Endothelial cell of umbilical vein (primary cell): ENCODE data around the gene RIPK4. TPM values are rescaled to one million over a fixed set of nuclear protein-coding genes. Genes with fewer than 3 reads are reported as not detected.

ENCODE experiments used
- BruUV-seq: library from RNA; stranded (reverse); fragments of 400-500 nt; replicated peaks from 2 replicates; lab custom pipeline; 2021; lab: Mats Ljungman, UMichigan
- CTCF ChIA-PET: fragments of 300-600, 350-600 bp; sonication (Branson Sonifier 250); formaldehyde crosslinking; loops from one replicate; lab custom pipeline; 2021; ENCODE audit warnings: antibody characterized with exemption, inconsistent platforms; lab: Charles Lee
- POLR2A ChIA-PET: fragments of 300-600, 350-600 bp; sonication (Branson Sonifier 250); formaldehyde crosslinking; loops from one replicate; lab custom pipeline; 2021; ENCODE audit warnings: antibody characterized with exemption, inconsistent platforms; lab: Charles Lee
- DNase-seq: peaks from one replicate; pipeline ENCODE4 v3.0.0-alpha.2; 2011; ENCODE audit warnings: low read depth, low spot score
- FAIRE-seq: peaks from 2 replicates; lab custom pipeline; 2011; peaks lifted over from hg19 to GRCh38; lab: Jason Lieb, UNC
- H2AFZ ChIP-seq: 2 replicates; pipeline ENCODE4 v1.6.0; 2012; ENCODE audit warnings: low read depth, low read length, control low read depth, inconsistent platforms
- H3K27ac ChIP-seq: 2 replicates; pipeline ENCODE4 v1.5.1; 2011; ENCODE audit warnings: low read depth, mild to moderate bottlenecking, control low read depth, low read length, moderate library complexity; ENCODE audit not compliant: insufficient read depth
- H3K27me3 ChIP-seq, 2 experiments: 2 replicates each; pipeline versions ENCODE4 v1.6.0 to v1.6.1; 2011; ENCODE audit warnings: low read length in 2 of 2, mixed read lengths in 1 of 2; ENCODE audit not compliant: control insufficient read depth in 2 of 2, insufficient read depth in 2 of 2
- H3K36me3 ChIP-seq, 2 experiments: 2 replicates in 1 of 2; 3 replicates in 1 of 2; pipeline ENCODE4 v1.5.1; 2011; ENCODE audit warnings: low read length in 2 of 2, mild to moderate bottlenecking in 1 of 2, moderate library complexity in 1 of 2; ENCODE audit not compliant: control insufficient read depth in 2 of 2, insufficient read depth in 2 of 2; ENCODE audit errors: extremely low read depth in 1 of 2
- H3K4me1 ChIP-seq: 3 replicates; pipeline ENCODE4 v1.5.1; 2011; ENCODE audit warnings: mild to moderate bottlenecking, low read length; ENCODE audit not compliant: control insufficient read depth, insufficient read depth; ENCODE audit errors: extremely low read depth
- H3K4me2 ChIP-seq: 2 replicates; pipeline ENCODE4 v1.6.1; 2011; ENCODE audit warnings: low read length, control low read depth, mixed read lengths; ENCODE audit not compliant: insufficient read depth
- H3K4me3 ChIP-seq, 3 experiments: fragments of 200-600 bp in 1 of 3; sonication (generic), shearing (Covaris generic) in 1 of 3; replicated peaks in 1 of 3; 2 replicates each; pipeline ENCODE4 v1.5.1; 2011 to 2016; ENCODE audit warnings: control low read depth in 3 of 3, low read length in 3 of 3, mild to moderate bottlenecking in 2 of 3, inconsistent platforms in 1 of 3, low read depth in 1 of 3, moderate library complexity in 1 of 3; ENCODE audit not compliant: insufficient read depth in 1 of 3
- H3K79me2 ChIP-seq: 2 replicates; pipeline ENCODE4 v1.6.0; 2012; ENCODE audit warnings: low read length, inconsistent platforms; ENCODE audit not compliant: control insufficient read depth, insufficient read depth
- H3K9ac ChIP-seq: replicated peaks from 2 replicates; pipeline ENCODE3; 2011; ENCODE audit warnings: low read length, control low read depth; ENCODE audit not compliant: insufficient read depth; ENCODE audit errors: extremely low read depth
- H3K9me1 ChIP-seq: replicated peaks from 3 replicates; pipeline ENCODE4 v1.6.0; 2011; ENCODE audit warnings: mild to moderate bottlenecking, low read length; ENCODE audit not compliant: control insufficient read depth, insufficient read depth; ENCODE audit errors: extremely low read depth
- H3K9me3 ChIP-seq: replicated peaks from 2 replicates; pipeline ENCODE4 v1.5.1; 2012; ENCODE audit warnings: low read length, inconsistent platforms; ENCODE audit not compliant: control insufficient read depth, insufficient read depth
- H4K20me1 ChIP-seq: replicated peaks from 2 replicates; pipeline ENCODE3; 2011; ENCODE audit warnings: mild to moderate bottlenecking, low read length; ENCODE audit not compliant: control insufficient read depth, insufficient read depth; ENCODE audit errors: extremely low read depth
- CTCF ChIP-seq, 2 donors: IDR thresholded peaks; 1 replicate in 1 of 2; 2 replicates in 1 of 2; pipeline ENCODE4 v1.5.1; 2011; ENCODE audit warnings: low read length in 2 of 2, mild to moderate bottlenecking in 2 of 2, moderate library complexity in 2 of 2, control low read depth in 1 of 2, inconsistent platforms in 1 of 2, low read depth in 1 of 2; ENCODE audit not compliant: insufficient read depth in 1 of 2; ENCODE audit errors: extremely low read depth in 1 of 2
- EZH2 ChIP-seq: IDR thresholded peaks from 2 replicates; pipeline ENCODE4 v1.6.1; 2012; ENCODE audit warnings: borderline replicate concordance, low read depth, mild to moderate bottlenecking, moderate library complexity, low read length, inconsistent platforms; ENCODE audit not compliant: severe bottlenecking
- FOS ChIP-seq: IDR thresholded peaks from 2 replicates; pipeline ENCODE4 v1.6.1; 2011; ENCODE audit warnings: mild to moderate bottlenecking, low read length, moderate library complexity, borderline replicate concordance; ENCODE audit not compliant: insufficient read depth
- GATA2 ChIP-seq: IDR thresholded peaks from 2 replicates; pipeline ENCODE4 v1.7.0; 2011; ENCODE audit warnings: low read depth, mild to moderate bottlenecking, moderate library complexity, mixed read lengths, low read length; ENCODE audit not compliant: insufficient read length, insufficient read depth
- JUN ChIP-seq: IDR thresholded peaks from 2 replicates; pipeline ENCODE4 v1.6.1; 2011; ENCODE audit warnings: borderline replicate concordance, low read depth; ENCODE audit not compliant: insufficient read length, insufficient read depth
- MAX ChIP-seq: IDR thresholded peaks from 2 replicates; pipeline ENCODE4 v1.6.1; 2011; ENCODE audit not compliant: insufficient read depth, insufficient read length
- MYC ChIP-seq: IDR thresholded peaks from one replicate; pipeline ENCODE4 v1.6.1; 2011; ENCODE audit warnings: mild to moderate bottlenecking, low read depth, low read length
- POLR2A ChIP-seq: IDR thresholded peaks from 2 replicates; pipeline ENCODE4 v1.6.1; 2012; ENCODE audit warnings: low read depth, mild to moderate bottlenecking, control low read depth, low read length
- POLR2AphosphoS5 ChIP-seq: IDR thresholded peaks from 2 replicates; pipeline ENCODE4 v1.6.1; 2012; ENCODE audit warnings: low read depth, mild to moderate bottlenecking, control low read depth, low read length, moderate library complexity; ENCODE audit not compliant: insufficient read depth
- dilution Hi-C: fragments of 300-500 bp; cut with MboI; formaldehyde crosslinking; loops from one replicate; pipeline ENCODE4 v1.15.0; 2019; ENCODE audit warnings: low sequenced_read_pairs; ENCODE audit not compliant: extremely low pct_ligation_motif_present
- intact Hi-C: fragments of 100-400 bp; cut with micrococcal nuclease; formaldehyde crosslinking; loops from one replicate; pipeline ENCODE4 v1.10.0; 2022
- polyA plus RNA-seq, 4 experiments: library from polyadenylated mRNA; depleted of rRNA in 3 of 4; stranded (reverse) in 3 of 4; unstranded in 1 of 4; fragments of >200 nt; gene quantifications; 2 replicates each; pipeline versions ENCODE4 v1.2.1 to v1.2.3, GENCODE V29; 2011 to 2012; ENCODE audit warnings: missing spikeins in 1 of 4
- total RNA-seq: library from RNA; stranded (reverse); gene quantifications from 2 replicates; pipeline ENCODE4 v1.2.3, GENCODE V29; 2021

RIPK4 gene
- total and polyA plus RNA-seq, 2 donors (not counting 3 experiments of a cell fraction or from before 2014, with no cell fraction given) = not detected

- dilution Hi-C loops = no loop called here
- no peak overlapping the region for H3K27ac ChIP-seq
- ChIA-PET POLR2A (no interaction called here), CTCF (interaction anchor here (1.9 to 3.1 kb wide), 2 partner anchors 12 to 483 kb away, joined by 6 to 10 read pairs; no protein-coding TSS in a partner anchor)
- no peaks in the 10 kb centered on the region for H3K9me1 ChIP-seq
- H3K27me3 ChIP-seq = peaks cover 93 to 98% of the 10 kb centered on the region in 2 experiments
- H3K79me2 ChIP-seq = no peaks in the 10 kb centered on the region
- no TSS peak for BruUV-seq
- H2AFZ ChIP-seq = no peak overlapping the region
- no peaks in the 10 kb centered on the region for H4K20me1 ChIP-seq
- no peak overlapping the region for H3K4me3 ChIP-seq
- FAIRE-seq (no peak), DNase-seq (no peak)
- no peaks in the 10 kb centered on the region for H3K36me3 ChIP-seq
- TF ChIP-seq POLR2A = no peak
- TF ChIP-seq EZH2 = peak; percentile 87
- no peaks in the 10 kb centered on the region for H3K9me3 ChIP-seq
- intact Hi-C loops = no loop called here
- no peak overlapping the region for H3K4me2 ChIP-seq
- no peak overlapping the region for H3K9ac ChIP-seq
- no peaks in the 10 kb centered on the region for H3K4me1 ChIP-seq
Observed at GRCh38 chr21:41765973-41766882, 624 bp downstream of the RIPK4 start.

- FAIRE-seq (no peak), DNase-seq (no peak)
- no TSS peak for BruUV-seq
- no peaks in the 10 kb centered on the region for H3K4me1 ChIP-seq
- H3K9me1 ChIP-seq = no peaks in the 10 kb centered on the region
- ChIA-PET POLR2A (no interaction called here), CTCF (interaction anchor here (1.9 to 3.1 kb wide), 2 partner anchors 13 to 482 kb away, joined by 6 to 10 read pairs; no protein-coding TSS in a partner anchor)
- H2AFZ ChIP-seq = no peak overlapping the region
- intact Hi-C loops = no loop called here
- no peak overlapping the region for H3K4me3 ChIP-seq
- no peak overlapping the region for H3K4me2 ChIP-seq
- no peak overlapping the region for H3K9ac ChIP-seq
- no peaks in the 10 kb centered on the region for H4K20me1 ChIP-seq
- H3K36me3 ChIP-seq = no peaks in the 10 kb centered on the region
- H3K27me3 ChIP-seq = peaks cover 94 to 96% of the 10 kb centered on the region in 2 experiments
- TF ChIP-seq CTCF (IDR thresholded peaks at IDR 0.05; ENCODE audit: extremely low read depth in 1 of 2, insufficient read depth in 1 of 2, low read depth in 1 of 2, low read length in 2 of 2) (no peak), FOS (no peak), JUN (no peak), EZH2 (no peak), MYC (no peak), GATA2 (no peak), MAX (no peak), POLR2AphosphoS5 (no peak), POLR2A (no peak)
- H3K27ac ChIP-seq = no peak overlapping the region
- no peaks in the 10 kb centered on the region for H3K9me3 ChIP-seq
- dilution Hi-C loops = no loop called here
- H3K79me2 ChIP-seq = no peaks in the 10 kb centered on the region
Observed at GRCh38 chr21:41765420-41765821, 1.4 kb downstream of the RIPK4 start.
